PC-9 (cell line): ENCODE data around the gene OR5K3. TPM values are rescaled to one million over a fixed set of nuclear protein-coding genes. Genes with fewer than 3 reads are reported as not detected.
A peak's percentile ranks its signal among the peaks of the same experiment; 100 is the strongest.
"Not testable (repeated sequence)": the region's sequence is repeated elsewhere in the genome, so short reads cannot be mapped to it uniquely, and the experiment has no call there.

ENCODE experiments used
- BruUV-seq: library from RNA; stranded (reverse); fragments of 400-500 nt; replicated peaks from 2 replicates; lab custom pipeline; 2021; lab: Mats Ljungman, UMichigan
- CTCF ChIA-PET: fragments of 300-600 bp; sonication (Branson Sonifier 250); formaldehyde crosslinking; loops from one replicate; lab custom pipeline; 2022; ENCODE audit warnings: antibody characterized with exemption; lab: Charles Lee
- POLR2A ChIA-PET: fragments of 300-600 bp; sonication (Branson Sonifier 250); formaldehyde crosslinking; loops from one replicate; lab custom pipeline; 2022; ENCODE audit warnings: antibody characterized with exemption; ENCODE audit not compliant: unreplicated experiment; lab: Charles Lee
- DNase-seq, 2 experiments: peaks; one replicate each; pipeline versions ENCODE4 v3.0.0 to v3.0.0-alpha.2; 2015 to 2022; ENCODE audit warnings: mixed read lengths in 1 of 2
- H2AFZ ChIP-seq: fragments of 200-600 bp; sonication (generic); 2 replicates; pipeline ENCODE4 v1.8.1; 2017; ENCODE audit warnings: antibody characterized with exemption
- H3F3A ChIP-seq: fragments of 200-600 bp; sonication (generic); 2 replicates; pipeline ENCODE4 v1.8.1; 2017; ENCODE audit warnings: antibody characterized with exemption, mild to moderate bottlenecking, low read depth; ENCODE audit not compliant: insufficient read depth
- H3K27ac ChIP-seq: fragments of 200-600 bp; sonication (generic); 2 replicates; pipeline ENCODE4 v1.6.1; 2016; ENCODE audit warnings: mixed run types
- H3K27me3 ChIP-seq: fragments of 200-600 bp; sonication (generic); 2 replicates; pipeline ENCODE4 v1.6.1; 2016; ENCODE audit warnings: low read depth, mixed run types; ENCODE audit not compliant: insufficient read depth
- H3K36me3 ChIP-seq: fragments of 200-600 bp; sonication (generic); 2 replicates; pipeline ENCODE4 v1.6.1; 2016; ENCODE audit warnings: low read depth, mixed run types
- H3K4me1 ChIP-seq: fragments of 200-600 bp; sonication (generic); replicated peaks from 2 replicates; pipeline ENCODE4 v1.6.1; 2016; ENCODE audit warnings: mixed run types; ENCODE audit not compliant: insufficient read depth
- H3K4me2 ChIP-seq: fragments of 200-600 bp; sonication (generic); 2 replicates; pipeline ENCODE4 v1.6.1; 2017; ENCODE audit warnings: mixed run types
- H3K4me3 ChIP-seq: fragments of 200-600 bp; sonication (generic); 2 replicates; pipeline ENCODE4 v1.6.1; 2016; ENCODE audit warnings: mixed run types
- H3K79me2 ChIP-seq: fragments of 200-600 bp; sonication (generic); 2 replicates; pipeline ENCODE4 v1.6.1; 2017; ENCODE audit warnings: low read depth, mixed run types
- H3K9me2 ChIP-seq: fragments of 200-600 bp; sonication (generic); 2 replicates; pipeline ENCODE4 v1.8.1; 2017; ENCODE audit warnings: mild to moderate bottlenecking; ENCODE audit not compliant: insufficient read depth
- H3K9me3 ChIP-seq: fragments of 200-600 bp; sonication (generic); 2 replicates; pipeline ENCODE4 v1.8.1; 2016; ENCODE audit warnings: low read depth; ENCODE audit not compliant: insufficient read depth
- H4K20me1 ChIP-seq: fragments of 200-600 bp; sonication (generic); 2 replicates; pipeline ENCODE4 v1.8.1; 2017; ENCODE audit not compliant: insufficient read depth
- EZH2 ChIP-seq: fragments of 200-600 bp; sonication (generic); IDR thresholded peaks from 2 replicates; pipeline ENCODE4 v1.8.0; 2017; ENCODE audit warnings: antibody characterized with exemption, low read depth
- intact Hi-C: fragments of 100-400 bp; cut with micrococcal nuclease; formaldehyde crosslinking; loops from one replicate; pipeline ENCODE4 v1.10.0; 2022; ENCODE audit not compliant: unreplicated experiment
- total RNA-seq: library from RNA; stranded (reverse); gene quantifications from 2 replicates; pipeline ENCODE4 v1.2.3, GENCODE V29; 2021
- TF ChIP-seq, protein P1 (sequence below): fragments of 200-600 bp; sonication (generic); conservative IDR thresholded peaks from 2 replicates; pipeline ENCODE4 v1.6.1; 2017; ENCODE audit warnings: mixed run types, antibody characterized with exemption, mild to moderate bottlenecking, moderate library complexity

OR5K3 gene
- total RNA-seq, 1 experiment from 2014 or later, result not detected

DNA sequence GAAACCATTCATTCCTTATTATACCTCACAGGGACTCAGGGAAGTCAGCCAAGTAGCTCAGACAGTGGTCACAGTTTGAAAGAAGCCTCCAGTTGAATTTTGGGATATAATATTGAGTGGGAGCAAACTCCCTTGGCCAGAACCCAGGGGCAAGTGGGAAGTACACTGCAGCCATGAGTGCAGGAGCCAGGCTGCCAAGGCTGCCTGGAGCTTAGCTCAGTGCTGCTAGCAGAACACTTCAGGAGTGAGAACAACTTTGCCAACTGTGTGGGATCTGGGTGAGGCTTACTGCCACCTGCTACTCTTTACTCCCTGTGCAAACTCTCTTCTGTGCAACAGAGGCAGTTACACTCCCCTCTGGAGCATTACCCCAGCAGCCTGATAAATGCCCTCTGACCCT is 4.6 kb downstream of the OR5K3 start:
- Histone ChIP-seq H3K79me2 (no peaks in the 10 kb centered on the region), H3K4me2 (no peak overlapping the region), H3K9me2 (0 out of 2 replicates have a peak, but pooled peaks cover 9% of the 10 kb centered on the region), H3K4me1 (no peaks in the 10 kb centered on the region), H3F3A (no peaks in the 10 kb centered on the region), H3K27me3 (no peaks in the 10 kb centered on the region), H3K36me3 (no peaks in the 10 kb centered on the region), H3K4me3 (no peak overlapping the region), H3K9me3 (peaks cover 7% of the 10 kb centered on the region; the same call in 1 of the 2 replicates), H2AFZ (no peak overlapping the region), H3K27ac (no peak overlapping the region), H4K20me1 (no peaks in the 10 kb centered on the region)
- BruUV-seq, result no TSS peak
- intact Hi-C loops, result loop anchor here (10.0 kb wide), 1 partner anchor 60 kb away; no protein-coding TSS in a partner anchor
- CTCF ChIA-PET, result no interaction called here
- POLR2A ChIA-PET, result no interaction called here
- no peak for DNase-seq
- TF ChIP-seq, protein P1, sequence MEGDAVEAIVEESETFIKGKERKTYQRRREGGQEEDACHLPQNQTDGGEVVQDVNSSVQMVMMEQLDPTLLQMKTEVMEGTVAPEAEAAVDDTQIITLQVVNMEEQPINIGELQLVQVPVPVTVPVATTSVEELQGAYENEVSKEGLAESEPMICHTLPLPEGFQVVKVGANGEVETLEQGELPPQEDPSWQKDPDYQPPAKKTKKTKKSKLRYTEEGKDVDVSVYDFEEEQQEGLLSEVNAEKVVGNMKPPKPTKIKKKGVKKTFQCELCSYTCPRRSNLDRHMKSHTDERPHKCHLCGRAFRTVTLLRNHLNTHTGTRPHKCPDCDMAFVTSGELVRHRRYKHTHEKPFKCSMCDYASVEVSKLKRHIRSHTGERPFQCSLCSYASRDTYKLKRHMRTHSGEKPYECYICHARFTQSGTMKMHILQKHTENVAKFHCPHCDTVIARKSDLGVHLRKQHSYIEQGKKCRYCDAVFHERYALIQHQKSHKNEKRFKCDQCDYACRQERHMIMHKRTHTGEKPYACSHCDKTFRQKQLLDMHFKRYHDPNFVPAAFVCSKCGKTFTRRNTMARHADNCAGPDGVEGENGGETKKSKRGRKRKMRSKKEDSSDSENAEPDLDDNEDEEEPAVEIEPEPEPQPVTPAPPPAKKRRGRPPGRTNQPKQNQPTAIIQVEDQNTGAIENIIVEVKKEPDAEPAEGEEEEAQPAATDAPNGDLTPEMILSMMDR, result no peak
- TF ChIP-seq EZH2, result no peak

DNA sequence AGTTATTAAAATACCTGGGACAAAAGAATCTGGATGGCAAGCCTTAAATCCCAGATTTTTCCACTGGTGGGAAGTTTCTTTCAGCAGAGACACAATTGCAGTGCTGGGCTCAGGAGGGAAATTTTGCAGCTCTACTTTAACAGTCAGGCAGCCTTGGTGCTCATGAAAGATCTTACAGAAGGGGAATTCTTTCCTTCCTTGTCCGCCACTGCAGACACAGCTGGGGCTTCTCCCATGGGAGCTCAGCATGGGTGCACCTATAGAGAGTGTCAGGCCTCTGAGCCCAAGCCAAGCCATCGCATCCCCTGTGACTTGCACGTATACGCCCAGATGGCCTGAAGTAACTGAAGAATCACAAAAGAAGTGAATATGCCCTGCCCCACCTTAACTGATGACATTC is 6.0 kb downstream of the OR5K3 start:
- H3K9me2 ChIP-seq, H3K4me1 ChIP-seq, H3K4me3 ChIP-seq, H4K20me1 ChIP-seq, CTCF ChIA-PET, H2AFZ ChIP-seq, H3K36me3 ChIP-seq, H3K79me2 ChIP-seq, BruUV-seq, H3K27ac ChIP-seq, H3K9me3 ChIP-seq, POLR2A ChIA-PET, H3K27me3 ChIP-seq, H3K4me2 ChIP-seq, H3F3A ChIP-seq: not testable (repeated sequence)
- intact Hi-C loops, result loop anchor here (10.0 kb wide), 1 partner anchor 62 kb away; no protein-coding TSS in a partner anchor
- DNase-seq, result peak in 1 of 2 experiments; percentile 9

DNA sequence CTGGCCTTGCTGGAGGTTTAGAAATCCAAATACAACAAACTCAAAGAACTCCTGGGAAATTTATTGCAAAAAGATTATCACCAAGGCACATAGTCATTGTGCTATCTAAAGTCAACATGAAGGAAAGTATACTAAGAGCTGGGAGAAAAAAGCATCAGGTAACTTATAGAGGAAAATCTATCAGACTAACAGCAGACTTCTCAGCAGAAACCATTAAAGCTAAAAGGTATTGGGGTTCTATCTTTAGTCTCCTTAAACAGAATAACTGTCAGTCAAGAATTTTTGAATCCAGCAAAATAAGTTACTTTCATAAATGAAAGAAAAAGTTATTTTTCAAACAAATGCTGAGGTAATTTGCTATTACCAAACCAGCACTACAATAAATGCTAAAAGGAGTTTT is 8.0 kb downstream of the OR5K3 start:
- H3K27ac ChIP-seq, result no peak overlapping the region
- POLR2A ChIA-PET, result no interaction called here
- CTCF ChIA-PET, result no interaction called here
- H3K27me3 ChIP-seq, result no peaks in the 10 kb centered on the region
- H3K4me1 ChIP-seq, result no peaks in the 10 kb centered on the region
- H4K20me1 ChIP-seq, result no peaks in the 10 kb centered on the region
- H2AFZ ChIP-seq, result no peak overlapping the region
- DNase-seq, result no peak
- H3K4me3 ChIP-seq, result no peak overlapping the region
- no peak overlapping the region for H3K4me2 ChIP-seq
- intact Hi-C loops, result loop anchor here (10.0 kb wide), 1 partner anchor 64 kb away; no protein-coding TSS in a partner anchor
- no TSS peak for BruUV-seq
- TF ChIP-seq, protein P1, result no peak
- TF ChIP-seq EZH2, result no peak
- H3K9me2 ChIP-seq, result no peaks in the 10 kb centered on the region
- peaks cover 11% of the 10 kb centered on the region; the same call in 1 of the 2 replicates for H3K9me3 ChIP-seq
- H3K36me3 ChIP-seq, result no peaks in the 10 kb centered on the region
- no peaks in the 10 kb centered on the region for H3F3A ChIP-seq
- no peaks in the 10 kb centered on the region for H3K79me2 ChIP-seq

DNA sequence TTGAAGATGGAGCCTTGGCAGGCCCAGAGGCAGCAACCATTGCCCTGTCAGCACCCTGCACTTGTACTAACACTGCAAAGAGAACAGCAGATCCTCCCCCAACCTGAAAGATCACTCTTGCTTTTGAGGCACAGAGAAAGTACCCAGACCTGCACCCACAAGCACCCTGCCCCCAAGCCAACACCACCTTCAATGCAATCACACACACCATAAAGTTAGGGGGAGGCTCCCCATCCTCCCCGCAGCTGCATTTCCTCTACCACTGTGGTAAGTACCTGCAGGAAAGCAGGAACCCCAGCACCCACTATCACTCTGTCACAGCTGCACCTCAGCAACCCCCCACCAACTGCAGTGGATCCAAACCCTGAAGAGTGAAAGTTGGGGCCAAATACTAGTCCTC is 12.0 kb downstream of the OR5K3 start:
- ChIA-PET CTCF (no interaction called here), POLR2A (no interaction called here)
- BruUV-seq, result no TSS peak

More for the DNA sequence above, 12.0 kb downstream of the OR5K3 start:
- Histone ChIP-seq H3K27me3 (no peaks in the 10 kb centered on the region), H2AFZ (no peak overlapping the region), H3K27ac (no peak overlapping the region), H3K4me1 (no peaks in the 10 kb centered on the region), H3K4me3 (no peak overlapping the region), H3K9me2 (no peaks in the 10 kb centered on the region), H3K36me3 (no peaks in the 10 kb centered on the region), H4K20me1 (no peaks in the 10 kb centered on the region), H3K79me2 (no peaks in the 10 kb centered on the region), H3F3A (no peaks in the 10 kb centered on the region), H3K9me3 (peaks cover 22% of the 10 kb centered on the region; the same call in 1 of the 2 replicates), H3K4me2 (no peak overlapping the region)
- no peak for TF ChIP-seq EZH2
- intact Hi-C loops, result no loop called here
- no peak for DNase-seq
